HG02759 (cell line): Measurements from ENCODE around the gene RMI1.
"Not testable (repeated sequence)": the region's sequence is repeated elsewhere in the genome, so short reads cannot be mapped to it uniquely, and the experiment has no call there.

Source experiments
- ATAC-seq: cut with Tn5 transposase; IDR thresholded peaks from one replicate; pipeline ENCODE4 v1.9.1; 2021; ENCODE audit warnings: mild to moderate bottlenecking, moderate library complexity; ENCODE audit not compliant: unreplicated experiment

Gene RMI1

GRCh38 chr9:83980395-83981125 lies at the start of gene RMI1:
RMI1 (plus strand) TSS chr9:83980805; CDS start chr9:84000987, 20,182 bp downstream.
- peak; percentile 70 for ATAC-seq

GRCh38 chr9:83930881-83931280 lies 49.7 kb upstream of the RMI1 start:
- ATAC-seq: no peak

- ATAC-seq: no peak
Measured at GRCh38 chr9:83932011-83932410, 48.6 kb upstream of the RMI1 start.

DNA sequence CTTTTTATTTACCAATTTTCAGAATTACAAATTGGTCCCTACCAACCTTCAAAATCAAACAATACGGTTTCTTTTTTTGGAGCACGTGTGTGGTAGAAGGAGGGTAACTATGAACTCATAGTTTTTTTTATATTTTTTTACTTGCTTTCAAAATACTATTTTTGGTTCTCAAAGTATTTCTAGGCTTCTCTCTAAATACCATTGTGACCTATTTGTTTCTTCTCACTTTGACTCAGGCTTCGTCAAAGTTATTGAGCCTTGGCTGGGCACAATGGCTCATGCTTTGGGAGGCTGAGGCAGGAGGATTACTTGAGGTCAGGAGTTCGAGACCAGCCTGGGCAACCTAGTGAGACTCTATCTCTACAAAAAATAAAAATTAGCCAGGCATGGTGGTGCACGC lies 47.8 kb upstream of the RMI1 start:
- ATAC-seq: no peak

GRCh38 chr9:83933790-83934189 lies 46.8 kb upstream of the RMI1 start:
- no peak for ATAC-seq

GRCh38 chr9:83934569-83935275 lies 45.9 kb upstream of the RMI1 start:
- ATAC-seq: no peak

- ATAC-seq: no peak
Measured at GRCh38 chr9:83935276-83935935, 45.2 kb upstream of the RMI1 start.

- ATAC-seq: no peak
Measured at GRCh38 chr9:83936523-83936922, 44.1 kb upstream of the RMI1 start.

GRCh38 chr9:83937861-83938455 lies 42.6 kb upstream of the RMI1 start:
- peak; percentile 71 for ATAC-seq

DNA sequence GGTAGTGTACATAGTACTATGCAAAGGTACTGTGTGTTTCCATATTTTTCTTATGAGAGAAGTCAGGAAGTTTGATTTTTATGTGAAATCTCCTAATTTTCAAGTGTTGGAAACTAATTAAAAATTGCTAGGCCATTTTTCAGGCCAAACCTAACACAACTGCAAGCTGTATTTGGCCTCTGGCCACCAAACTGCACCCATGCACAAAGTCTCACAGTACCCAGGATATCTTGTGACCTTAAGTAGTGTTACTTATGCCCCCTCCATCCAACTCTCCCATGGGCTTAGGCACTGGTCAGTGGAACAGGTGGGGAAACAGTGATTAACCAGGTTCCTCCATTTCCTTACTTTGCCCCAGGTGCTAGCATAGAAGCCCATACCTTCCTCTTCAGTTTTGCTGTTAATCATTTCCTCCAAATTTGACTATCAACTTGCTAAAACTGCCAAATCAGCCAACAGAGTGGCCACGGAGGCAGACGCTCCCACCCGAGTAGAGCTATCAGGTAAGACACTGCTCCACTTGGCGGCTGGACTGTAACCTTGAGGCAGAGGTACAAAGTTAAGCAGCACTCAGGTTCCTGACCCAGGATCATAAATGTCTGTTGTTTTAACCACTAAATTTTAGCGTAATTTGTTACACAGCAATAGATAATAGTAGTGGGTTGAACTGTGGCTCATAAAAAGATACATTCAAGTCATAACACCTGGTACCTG lies 39.9 kb upstream of the RMI1 start:
- no peak for ATAC-seq

DNA sequence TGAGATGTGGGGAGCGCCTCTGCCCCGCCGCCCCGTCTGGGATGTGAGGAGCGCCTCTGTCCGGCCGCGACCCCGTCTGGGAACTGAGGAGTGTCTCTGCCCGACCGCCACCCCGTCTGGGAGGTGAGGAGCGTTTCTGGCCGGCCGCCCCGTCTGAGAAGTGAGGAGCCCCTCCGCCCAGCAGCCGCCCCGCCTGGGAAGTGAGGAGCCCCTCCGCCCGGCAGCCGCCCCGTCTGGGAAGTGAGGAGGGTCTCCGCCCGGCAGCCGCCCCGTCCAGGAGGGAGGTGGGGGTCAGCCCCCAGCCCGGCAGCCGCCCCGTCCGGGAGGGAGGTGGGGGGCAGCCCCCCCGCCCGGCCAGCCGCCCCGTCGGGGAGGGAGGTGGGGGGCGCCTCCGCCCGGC lies 32.5 kb upstream of the RMI1 start:
- not testable (repeated sequence) for ATAC-seq

GRCh38 chr9:83956086-83956435 lies 24.5 kb upstream of the RMI1 start:
- ATAC-seq: peak; percentile 56

- ATAC-seq: peak; percentile 89
Measured at GRCh38 chr9:83956436-83957247, 24.0 kb upstream of the RMI1 start.

GRCh38 chr9:83957248-83957513 lies 23.4 kb upstream of the RMI1 start:
- no peak for ATAC-seq

- no peak for ATAC-seq
Measured at GRCh38 chr9:83959061-83959460, 21.5 kb upstream of the RMI1 start.

- no peak for ATAC-seq
Measured at GRCh38 chr9:83960991-83961390, 19.6 kb upstream of the RMI1 start.

DNA sequence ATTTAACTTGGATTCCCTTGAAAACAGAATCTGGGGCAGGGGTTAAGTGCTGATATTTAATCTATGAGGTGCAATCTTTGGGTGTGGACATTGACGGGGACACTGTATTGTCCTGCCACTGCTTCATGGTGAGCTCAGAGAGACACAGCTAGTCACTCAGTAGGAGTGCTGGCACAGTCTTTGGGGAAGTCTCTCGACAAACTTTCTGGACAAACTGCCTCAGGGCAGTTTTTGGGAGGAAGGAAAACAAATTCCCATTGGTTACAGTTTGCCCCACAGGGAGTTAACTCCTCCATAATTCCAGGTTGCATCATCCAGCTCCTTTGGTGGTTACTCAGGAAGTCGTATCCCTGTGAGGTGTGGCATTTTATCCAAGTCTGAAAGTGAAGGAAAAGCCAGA lies 18.4 kb upstream of the RMI1 start:
- ATAC-seq: no peak

- ATAC-seq: no peak
Measured at GRCh38 chr9:83964973-83965349, 15.6 kb upstream of the RMI1 start.

DNA sequence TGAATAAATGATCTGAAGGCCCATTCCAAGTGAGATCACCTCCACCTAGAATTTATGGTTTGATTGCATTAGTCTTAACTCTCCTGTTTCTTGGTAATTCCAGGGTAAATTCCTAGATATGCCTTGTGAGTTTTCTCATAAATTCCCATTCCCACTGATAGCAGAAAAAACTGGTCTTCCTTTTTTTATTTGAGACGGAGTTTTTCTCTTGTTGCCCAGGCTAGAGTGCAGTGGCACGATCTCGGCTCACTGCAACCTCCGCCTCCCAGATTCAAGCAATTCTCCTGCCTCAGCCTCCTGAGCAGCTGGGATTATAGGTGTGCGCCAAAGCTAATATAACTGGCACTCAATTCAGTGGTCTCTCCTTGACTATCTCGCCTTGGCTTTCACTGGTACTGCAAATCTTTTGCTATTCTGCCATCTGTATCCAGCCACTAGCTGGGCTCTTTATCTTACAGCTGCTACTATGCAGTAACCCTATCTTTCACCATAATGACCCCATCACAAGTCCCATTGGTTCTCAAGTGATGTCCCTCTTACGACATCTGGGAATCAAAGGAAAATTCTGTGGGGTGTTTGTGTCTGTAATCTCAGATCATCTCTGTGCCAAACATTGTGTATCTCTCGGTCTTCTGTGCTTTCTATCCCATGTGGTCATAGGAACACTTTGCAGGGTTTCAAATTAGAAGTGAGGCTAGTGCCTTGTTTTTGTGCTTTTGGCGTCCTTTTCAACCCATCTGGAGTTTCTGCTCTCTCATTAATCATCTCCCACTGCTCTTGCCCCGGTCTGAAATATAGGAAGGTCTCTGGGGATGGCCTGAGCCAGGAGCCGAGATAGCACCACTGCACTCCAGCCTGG lies 15.0 kb upstream of the RMI1 start:
- no peak for ATAC-seq

DNA sequence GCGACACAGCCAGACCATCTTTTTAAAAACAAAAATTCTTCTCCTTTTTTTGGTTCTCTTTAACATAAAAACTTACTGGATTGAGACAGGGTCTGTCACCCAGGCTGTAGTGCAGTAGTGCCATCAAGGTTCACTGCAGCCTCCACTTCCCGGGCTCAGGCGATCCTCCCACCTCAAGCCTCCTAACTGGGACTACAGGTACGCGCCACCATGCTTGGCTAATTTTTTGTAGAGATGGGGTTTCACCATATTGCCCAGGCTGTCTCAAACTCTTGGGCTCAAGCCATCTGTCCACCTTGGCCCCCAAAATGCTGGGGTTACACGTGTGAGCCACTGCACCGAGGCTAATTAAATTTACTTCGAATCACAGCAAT lies 14.4 kb upstream of the RMI1 start:
- ATAC-seq: no peak
